ENCODE data around the gene AJAP1. TPM values are rescaled to one million over a fixed set of nuclear protein-coding genes. Genes with fewer than 3 reads are reported as not detected.

AJAP1 gene
- total RNA-seq, 4 donors from 2014 or later = 0.12 to 0.81 (median 0.32) TPM

DNA sequence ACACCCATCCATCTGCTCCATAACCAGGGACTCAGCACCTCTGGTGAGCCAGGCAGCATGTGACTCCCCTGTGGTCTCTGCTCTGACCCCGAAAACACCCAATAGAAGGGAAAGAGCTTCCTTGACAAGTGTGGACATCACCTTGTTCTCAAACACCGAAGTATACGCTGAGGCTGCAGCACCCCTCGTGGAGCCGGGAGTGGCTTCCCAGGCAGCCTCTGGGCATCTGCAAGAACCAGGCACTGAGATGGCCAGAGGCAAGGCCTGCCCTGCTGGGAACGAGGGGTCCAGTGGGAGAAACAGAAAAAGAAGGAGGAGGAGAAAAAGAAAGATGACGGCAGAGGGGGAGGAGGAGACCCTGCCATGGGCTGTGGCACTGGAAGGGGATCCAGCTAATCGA is 18.2 kb upstream of the AJAP1 start:
- WGBS, 2 donors (ENCODE audit: low coverage in 1 of 2) = 100% methylated on average over 1 to 2 of the region's 8 CpGs
- no peaks in the 10 kb centered on the region for H3K4me1 ChIP-seq
- peaks cover 55% of the 10 kb centered on the region for H3K27me3 ChIP-seq
- no peak for ATAC-seq
- TF ChIP-seq EP300 (IDR thresholded peaks at IDR 0.05) = no peak
- TF ChIP-seq, protein P1, sequence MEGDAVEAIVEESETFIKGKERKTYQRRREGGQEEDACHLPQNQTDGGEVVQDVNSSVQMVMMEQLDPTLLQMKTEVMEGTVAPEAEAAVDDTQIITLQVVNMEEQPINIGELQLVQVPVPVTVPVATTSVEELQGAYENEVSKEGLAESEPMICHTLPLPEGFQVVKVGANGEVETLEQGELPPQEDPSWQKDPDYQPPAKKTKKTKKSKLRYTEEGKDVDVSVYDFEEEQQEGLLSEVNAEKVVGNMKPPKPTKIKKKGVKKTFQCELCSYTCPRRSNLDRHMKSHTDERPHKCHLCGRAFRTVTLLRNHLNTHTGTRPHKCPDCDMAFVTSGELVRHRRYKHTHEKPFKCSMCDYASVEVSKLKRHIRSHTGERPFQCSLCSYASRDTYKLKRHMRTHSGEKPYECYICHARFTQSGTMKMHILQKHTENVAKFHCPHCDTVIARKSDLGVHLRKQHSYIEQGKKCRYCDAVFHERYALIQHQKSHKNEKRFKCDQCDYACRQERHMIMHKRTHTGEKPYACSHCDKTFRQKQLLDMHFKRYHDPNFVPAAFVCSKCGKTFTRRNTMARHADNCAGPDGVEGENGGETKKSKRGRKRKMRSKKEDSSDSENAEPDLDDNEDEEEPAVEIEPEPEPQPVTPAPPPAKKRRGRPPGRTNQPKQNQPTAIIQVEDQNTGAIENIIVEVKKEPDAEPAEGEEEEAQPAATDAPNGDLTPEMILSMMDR (IDR thresholded peaks at IDR 0.05) = no peak
- TF ChIP-seq POLR2A (IDR thresholded peaks at IDR 0.05) = no peak
- no peak for TF ChIP-seq POLR2AphosphoS5 (IDR thresholded peaks at IDR 0.05)
- H3K4me3 ChIP-seq = no peak overlapping the region
- no peaks in the 10 kb centered on the region for H3K9me3 ChIP-seq
- no peak overlapping the region for H3K27ac ChIP-seq
- no peaks in the 10 kb centered on the region for H3K36me3 ChIP-seq

DNA sequence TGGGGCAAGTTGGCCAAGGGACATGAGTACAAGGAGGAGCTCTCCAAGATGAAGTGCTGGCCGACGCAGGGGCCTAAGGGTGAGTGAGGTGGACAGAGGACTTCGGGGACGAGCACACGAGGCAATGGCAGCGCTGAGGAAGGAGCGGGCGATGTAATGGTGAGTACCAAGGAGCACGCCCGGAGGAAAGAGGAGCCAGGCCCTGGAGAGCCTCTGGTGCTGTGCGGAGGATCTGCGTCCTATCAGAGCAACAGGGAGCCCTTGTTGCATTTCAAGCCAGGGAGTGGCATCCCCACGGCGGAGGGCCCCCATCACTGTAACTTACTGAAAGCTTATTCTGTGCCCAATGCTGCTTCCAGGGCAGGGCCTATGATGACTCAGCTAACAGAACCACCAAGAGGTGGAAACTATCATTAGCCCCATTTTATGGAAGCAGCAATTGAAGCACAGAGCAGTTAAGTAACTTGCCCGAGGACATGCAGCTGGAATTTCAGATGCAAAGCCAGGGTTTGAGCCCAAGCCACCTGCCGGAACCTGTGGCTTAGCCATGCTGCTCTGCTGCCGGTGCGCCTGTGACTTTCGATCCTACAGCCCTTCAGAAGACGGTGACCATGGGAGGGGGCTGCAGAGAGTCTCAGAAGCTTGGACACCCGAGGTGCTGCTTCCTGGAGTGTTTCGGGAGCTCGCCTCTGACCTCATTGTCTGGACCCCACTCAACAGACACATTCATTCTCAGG is 17.6 kb upstream of the AJAP1 start:
- Histone ChIP-seq H3K4me1 (no peaks in the 10 kb centered on the region), H3K36me3 (no peaks in the 10 kb centered on the region), H3K9me3 (no peaks in the 10 kb centered on the region), H3K27me3 (peaks cover 56% of the 10 kb centered on the region), H3K27ac (no peak overlapping the region), H3K4me3 (no peak overlapping the region)
- 67 to 91% methylated on average over 6 to 14 of the region's 23 CpGs for WGBS, 2 donors (ENCODE audit: low coverage in 1 of 2)
- ATAC-seq = no peak
- TF ChIP-seq, protein P1 (IDR thresholded peaks at IDR 0.05) = no peak
- TF ChIP-seq POLR2AphosphoS5 (IDR thresholded peaks at IDR 0.05) (no peak), EP300 (IDR thresholded peaks at IDR 0.05) (no peak), POLR2A (IDR thresholded peaks at IDR 0.05) (no peak)

DNA sequence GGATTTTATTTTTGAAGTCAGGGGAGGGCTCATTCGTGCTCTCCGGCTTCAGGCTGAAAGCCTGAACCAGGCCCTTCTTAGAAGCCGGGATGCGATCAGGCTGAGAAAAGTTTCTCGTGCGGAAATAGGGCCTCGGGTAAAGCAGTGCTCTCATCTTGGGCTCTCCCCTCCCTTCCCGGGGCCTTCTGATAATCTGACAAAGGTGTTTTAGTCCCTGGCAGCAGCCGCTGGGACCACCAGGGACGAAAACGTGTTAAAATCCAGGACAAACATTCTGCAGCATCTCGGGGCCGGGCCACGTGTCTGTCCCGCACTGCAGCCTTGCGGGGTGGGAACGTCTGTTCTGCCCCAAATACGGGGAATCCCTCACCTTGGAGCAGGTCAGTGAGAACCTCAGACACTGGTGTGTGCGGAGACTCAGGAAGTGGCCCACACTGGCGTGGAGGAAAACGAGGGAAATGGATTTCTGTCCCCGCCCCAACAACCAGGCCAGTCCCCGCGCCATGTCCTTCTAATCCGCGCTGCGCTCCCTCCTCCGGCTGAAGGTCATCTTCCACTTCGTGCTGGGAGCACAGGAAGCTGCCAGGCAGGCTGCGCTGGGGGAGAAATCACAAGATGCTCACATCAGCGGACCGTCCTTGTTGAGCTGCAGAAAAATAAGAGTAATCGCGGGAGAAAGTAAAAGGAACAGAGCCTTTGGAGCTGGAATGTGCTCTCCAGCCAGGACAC is 16.6 kb upstream of the AJAP1 start:
- H3K27ac ChIP-seq = no peak overlapping the region
- H3K27me3 ChIP-seq = peaks cover 65% of the 10 kb centered on the region
- TF ChIP-seq POLR2A (IDR thresholded peaks at IDR 0.05) = no peak
- TF ChIP-seq EP300 (IDR thresholded peaks at IDR 0.05) = no peak
- TF ChIP-seq, protein P1 (IDR thresholded peaks at IDR 0.05) = no peak
- no peak for TF ChIP-seq POLR2AphosphoS5 (IDR thresholded peaks at IDR 0.05)
- no peaks in the 10 kb centered on the region for H3K36me3 ChIP-seq
- H3K9me3 ChIP-seq = no peaks in the 10 kb centered on the region
- ATAC-seq = no peak
- H3K4me1 ChIP-seq = no peaks in the 10 kb centered on the region
- no peak overlapping the region for H3K4me3 ChIP-seq
- WGBS, 2 donors (ENCODE audit: low coverage in 1 of 2) = 63 to 72% methylated on average over 6 to 11 of the region's 34 CpGs

DNA sequence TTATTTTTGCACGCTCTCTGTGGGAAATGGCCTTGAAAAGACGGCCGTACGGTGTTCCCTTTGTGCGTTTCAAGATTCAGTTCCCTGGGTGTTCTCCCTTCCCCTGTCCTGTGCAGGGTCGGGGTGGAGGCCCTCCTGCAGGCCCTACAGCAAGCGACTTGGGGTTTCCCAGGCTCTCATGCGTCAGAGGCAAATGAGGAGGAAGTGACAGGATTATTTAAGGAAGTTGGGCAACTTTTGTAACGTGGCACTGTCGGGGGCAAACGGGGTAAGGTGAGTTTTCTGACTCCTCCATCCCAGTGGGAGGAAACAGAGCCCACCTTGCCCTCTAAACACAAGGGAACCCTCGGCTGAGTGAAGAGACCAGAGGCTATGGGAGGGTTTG is 16.1 kb upstream of the AJAP1 start:
- no peak for ATAC-seq
- Histone ChIP-seq H3K27ac (no peak overlapping the region), H3K36me3 (no peaks in the 10 kb centered on the region), H3K4me3 (no peak overlapping the region), H3K27me3 (peaks cover 71% of the 10 kb centered on the region), H3K9me3 (no peaks in the 10 kb centered on the region), H3K4me1 (no peaks in the 10 kb centered on the region)
- no peak for TF ChIP-seq POLR2A (IDR thresholded peaks at IDR 0.05)
- 38 to 44% methylated on average over 4 to 5 of the region's 12 CpGs for WGBS, 2 donors (ENCODE audit: low coverage in 1 of 2)

DNA sequence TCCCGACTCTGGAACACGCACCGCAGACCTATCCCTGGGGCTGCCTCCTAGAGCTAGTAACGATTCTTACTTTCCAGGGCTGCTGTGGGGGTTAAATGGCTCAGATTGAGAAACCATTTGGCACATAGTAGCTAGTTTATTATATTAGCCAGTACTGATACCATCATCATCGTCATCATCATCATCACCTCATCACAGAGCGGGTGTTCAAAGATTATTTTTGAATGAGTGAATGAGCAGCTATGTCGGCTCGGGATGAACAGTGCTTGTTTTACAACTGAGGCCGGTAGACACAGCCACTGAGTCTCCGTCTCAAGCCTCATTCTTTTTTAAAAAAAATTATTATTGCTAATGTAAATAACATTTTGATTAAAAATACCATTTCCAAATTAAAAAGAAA is 13.5 kb upstream of the AJAP1 start:
- no peaks in the 10 kb centered on the region for H3K4me1 ChIP-seq
- ATAC-seq = no peak
- H3K4me3 ChIP-seq = no peak overlapping the region
- H3K9me3 ChIP-seq = no peaks in the 10 kb centered on the region
- 48 to 67% methylated on average over 3 to 8 of the region's 10 CpGs for WGBS, 2 donors (ENCODE audit: low coverage in 1 of 2)
- H3K27ac ChIP-seq = no peak overlapping the region
- H3K36me3 ChIP-seq = no peaks in the 10 kb centered on the region
- peaks cover 84% of the 10 kb centered on the region for H3K27me3 ChIP-seq
- TF ChIP-seq POLR2AphosphoS5 (IDR thresholded peaks at IDR 0.05) = no peak
- no peak for TF ChIP-seq POLR2A (IDR thresholded peaks at IDR 0.05)

DNA sequence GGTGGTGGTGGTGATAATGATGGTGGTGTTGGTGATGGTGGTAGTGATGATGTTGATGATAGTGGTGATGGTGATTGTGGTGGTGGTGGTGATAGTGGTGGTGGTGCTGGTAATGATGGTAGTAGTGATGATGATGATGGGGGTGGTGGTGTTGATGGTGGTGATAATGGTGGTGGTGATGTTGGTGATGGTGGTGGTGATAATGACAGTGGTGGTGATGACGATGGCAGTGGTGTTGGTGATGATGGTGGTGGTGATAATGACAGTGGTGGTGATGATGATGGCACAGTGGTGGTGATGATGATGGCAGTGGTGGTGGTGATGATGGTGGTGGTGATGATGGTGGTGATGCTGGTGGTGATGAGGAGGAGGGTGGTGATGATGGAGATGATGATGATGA is 7.0 kb upstream of the AJAP1 start:
- Histone ChIP-seq H3K4me3 (no peak overlapping the region), H3K4me1 (peaks cover 0 to 2% (median 0%) of the 10 kb centered on the region in 3 donors), H3K9me3 (no peaks in the 10 kb centered on the region), H3K27ac (no peak overlapping the region), H3K36me3 (no peaks in the 10 kb centered on the region), H3K27me3 (peaks cover 85% of the 10 kb centered on the region)
- ATAC-seq = no peak
- WGBS, 2 donors (ENCODE audit: low coverage in 1 of 2) = 86 to 88% methylated on average over 1 of the region's 1 CpG
- TF ChIP-seq, protein P1 (IDR thresholded peaks at IDR 0.05) = no peak
- TF ChIP-seq POLR2AphosphoS5 (IDR thresholded peaks at IDR 0.05) (no peak), POLR2A (IDR thresholded peaks at IDR 0.05) (no peak), EP300 (IDR thresholded peaks at IDR 0.05) (no peak)
